Ovary (tissue), 9 donors: ENCODE measurements around the gene SAV1. TPM values are rescaled to one million over a fixed set of nuclear protein-coding genes. Genes with fewer than 3 reads are reported as not detected.

Experiments
- DNase-seq, 5 donors: peaks; one replicate each; pipeline ENCODE4 v3.0.0-alpha.2; 2019 to 2020
- H3K27ac ChIP-seq, 2 donors: fragments of 200-600 bp; one replicate each; pipeline versions ENCODE4 v1.5.1 to v1.8.0; 2019 to 2022
- H3K27me3 ChIP-seq: fragments of 200-600 bp; one replicate; pipeline ENCODE4 v1.8.0; 2022
- H3K36me3 ChIP-seq: fragments of 200-600 bp; sonication (generic); one replicate; pipeline ENCODE4 v1.5.1; 2019
- H3K4me1 ChIP-seq: one replicate; pipeline ENCODE4 v1.8.1; 2013; ENCODE audit warnings: mild to moderate bottlenecking, moderate library complexity; ENCODE audit not compliant: insufficient read depth
- H3K4me3 ChIP-seq: fragments of 200-600 bp; sonication (generic); one replicate; pipeline ENCODE4 v1.5.1; 2017
- H3K9me3 ChIP-seq, 2 donors: fragments of 200-600 bp in 1 of 2; sonication (generic) in 1 of 2; one replicate each; pipeline versions ENCODE4 v1.5.1 to v1.8.1; 2013 to 2019; ENCODE audit warnings: mild to moderate bottlenecking in 1 of 2, moderate library complexity in 1 of 2
- CTCF ChIP-seq, 3 donors: fragments of 450-650 bp in 2 of 3; fragments of 200-600 bp in 1 of 3; IDR thresholded peaks; one replicate each; pipeline versions ENCODE4 v1.5.1 to v1.8.0; 2016 to 2022; ENCODE audit warnings: antibody characterized with exemption in 3 of 3, mild to moderate bottlenecking in 1 of 3
- EP300 ChIP-seq: sonication (generic); formaldehyde crosslinking; IDR thresholded peaks from one replicate; pipeline ENCODE4 v1.6.1; 2017; ENCODE audit warnings: antibody characterized with exemption
- POLR2A ChIP-seq: fragments of 450-650 bp; IDR thresholded peaks from one replicate; pipeline ENCODE4 v1.6.1; 2017; ENCODE audit warnings: antibody characterized with exemption, mild to moderate bottlenecking, moderate library complexity
- WGBS, 3 donors: extraction: QIAGEN DNeasy Blood & Tissue Kit in 1 of 3; methylation state at CpG; one replicate each; pipeline versions ENCODE4 v1.1.5 to v1.1.7; 2013 to 2017; 5-methylcytosine and 5-hydroxymethylcytosine counted together
- intact Hi-C, 4 donors: fragments of 100-400 bp; cut with DNase I; formaldehyde crosslinking; loops; one replicate each; pipeline versions ENCODE4 v1.11.0 to v1.15.1; 2022 to 2023
- polyA plus RNA-seq, 2 donors: library from polyadenylated mRNA; stranded (reverse); fragments of 200-250 nt in 1 of 2; fragments of 350-450 nt in 1 of 2; fragmentation: Illumina TruSeq in 1 of 2; extraction: RNeasy Lipid Tissue Mini Kit (QIAGEN cat#74804) in 1 of 2; gene quantifications; one replicate each; pipeline ENCODE4 v1.2.3, GENCODE V29; 2013 to 2014
- total RNA-seq, 7 donors: library from RNA; depleted of rRNA in 2 of 7; stranded (reverse); fragments of >200 nt in 2 of 7; fragmentation: NEBNext Ultra II Directional in 3 of 7; extraction: Animal tissue kit (Norgen Biotek cat#: 25700) in 3 of 7; gene quantifications; one replicate each; pipeline versions ENCODE4 v1.1.0 to v1.2.4, GENCODE V29; 2016 to 2023
- donor health status: DM: no; HTN: no; CAD: no; lungs with moderate emphysema.
- donor health status: DM: no; HTN: no; CAD: no.
- donor health status: Bipolar disorder and iron deficiency.
- donor health status: DM: yes; HTN: yes; CAD: no.
- donor health status: DM: no; HTN: no; CAD: no.
- donor health status: DM: yes; HTN: yes; CAD: no.

The SAV1 gene
- total and polyA plus RNA-seq, 9 donors, result 30.5 to 49.9 (median 45.8) TPM

- no peak for DNase-seq
- TF ChIP-seq EP300 (no peak), POLR2A (no peak), CTCF (IDR thresholded peaks at IDR 0.05) (no peak)
- Histone ChIP-seq H3K36me3 (no peaks in the 10 kb centered on the region), H3K9me3 (no peaks in the 10 kb centered on the region), H3K27me3 (no peaks in the 10 kb centered on the region), H3K4me3 (no peak overlapping the region), H3K4me1 (no peaks in the 10 kb centered on the region), H3K27ac (no peak overlapping the region)
- intact Hi-C loops, result no loop called here
Observed at GRCh38 chr14:50679674-50680073, 11.6 kb upstream of the SAV1 start.

GRCh38 chr14:50678163-50678562, 10.1 kb upstream of the SAV1 start:
- TF ChIP-seq POLR2A (no peak), CTCF (IDR thresholded peaks at IDR 0.05) (no peak), EP300 (no peak)
- no peaks in the 10 kb centered on the region for H3K36me3 ChIP-seq
- no peak overlapping the region for H3K27ac ChIP-seq
- H3K4me1 ChIP-seq, result no peaks in the 10 kb centered on the region
- no peak for DNase-seq
- intact Hi-C loops, result no loop called here
- H3K9me3 ChIP-seq, result no peaks in the 10 kb centered on the region
- no peak overlapping the region for H3K4me3 ChIP-seq
- 90 to 94% (median 92%) methylated on average over 5 of the region's 5 CpGs for WGBS, 3 donors
- H3K27me3 ChIP-seq, result no peaks in the 10 kb centered on the region

GRCh38 chr14:50677527-50678063, 9.5 kb upstream of the SAV1 start:
- Histone ChIP-seq H3K4me1 (no peaks in the 10 kb centered on the region), H3K27me3 (no peaks in the 10 kb centered on the region), H3K36me3 (no peaks in the 10 kb centered on the region), H3K9me3 (no peaks in the 10 kb centered on the region), H3K4me3 (no peak overlapping the region), H3K27ac (no peak overlapping the region)
- TF ChIP-seq CTCF (IDR thresholded peaks at IDR 0.05), result no peak
- no peak for TF ChIP-seq EP300
- no peak for TF ChIP-seq POLR2A
- intact Hi-C loops, result no loop called here
- 46 to 49% (median 46%) methylated on average over 5 of the region's 5 CpGs for WGBS, 3 donors
- DNase-seq, result no peak

GRCh38 chr14:50676814-50677516, 8.9 kb upstream of the SAV1 start:
- intact Hi-C loops, result no loop called here
- H3K27ac ChIP-seq, result no peak overlapping the region
- TF ChIP-seq CTCF (IDR thresholded peaks at IDR 0.05), result no peak
- no peak for TF ChIP-seq EP300
- no peak for TF ChIP-seq POLR2A

More at GRCh38 chr14:50676814-50677516, 8.9 kb upstream of the SAV1 start:
- Histone ChIP-seq H3K27me3 (no peaks in the 10 kb centered on the region), H3K36me3 (no peaks in the 10 kb centered on the region), H3K4me1 (no peaks in the 10 kb centered on the region), H3K9me3 (no peaks in the 10 kb centered on the region), H3K4me3 (no peak overlapping the region)
- WGBS, 3 donors, result 84 to 93% (median 86%) methylated on average over 7 of the region's 7 CpGs
- DNase-seq, result no peak
